ENCODE data around the gene SCO1.
"Not testable (repeated sequence)": the region's sequence is repeated elsewhere in the genome, so short reads cannot be mapped to it uniquely, and the experiment has no call there.

DNA sequence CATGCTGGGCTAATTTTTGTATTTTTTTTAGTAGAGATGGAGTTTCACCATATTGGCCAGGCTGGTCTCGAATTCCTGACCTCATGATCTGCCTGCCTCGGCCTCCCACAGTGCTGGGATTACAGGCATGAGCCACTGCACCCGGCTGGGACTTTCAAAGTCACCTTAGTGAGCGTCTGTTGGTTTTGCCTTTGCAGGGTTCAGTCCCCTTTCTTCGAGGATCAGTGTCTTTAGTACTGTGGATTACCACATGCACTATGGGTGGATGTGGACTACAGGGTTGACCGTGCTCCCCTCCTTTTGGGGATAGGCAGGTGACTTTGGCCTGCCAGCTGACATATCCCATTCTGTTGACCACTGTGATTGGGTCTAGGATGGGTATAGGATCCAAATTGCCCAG is 34.8 kb upstream of the SCO1 start:
- not testable (repeated sequence) for TF ChIP-seq POLR2AphosphoS5 (IDR thresholded peaks at IDR 0.05; ENCODE audit: low read depth, low read length); CTCF (IDR thresholded peaks at IDR 0.05); TCF7L2 (IDR thresholded peaks at IDR 0.05; ENCODE audit: low read depth, low read length); SIN3A (IDR thresholded peaks at IDR 0.05; ENCODE audit: borderline replicate concordance, insufficient read depth, low read depth, low read length)
- TF ChIP-seq, protein P1, sequence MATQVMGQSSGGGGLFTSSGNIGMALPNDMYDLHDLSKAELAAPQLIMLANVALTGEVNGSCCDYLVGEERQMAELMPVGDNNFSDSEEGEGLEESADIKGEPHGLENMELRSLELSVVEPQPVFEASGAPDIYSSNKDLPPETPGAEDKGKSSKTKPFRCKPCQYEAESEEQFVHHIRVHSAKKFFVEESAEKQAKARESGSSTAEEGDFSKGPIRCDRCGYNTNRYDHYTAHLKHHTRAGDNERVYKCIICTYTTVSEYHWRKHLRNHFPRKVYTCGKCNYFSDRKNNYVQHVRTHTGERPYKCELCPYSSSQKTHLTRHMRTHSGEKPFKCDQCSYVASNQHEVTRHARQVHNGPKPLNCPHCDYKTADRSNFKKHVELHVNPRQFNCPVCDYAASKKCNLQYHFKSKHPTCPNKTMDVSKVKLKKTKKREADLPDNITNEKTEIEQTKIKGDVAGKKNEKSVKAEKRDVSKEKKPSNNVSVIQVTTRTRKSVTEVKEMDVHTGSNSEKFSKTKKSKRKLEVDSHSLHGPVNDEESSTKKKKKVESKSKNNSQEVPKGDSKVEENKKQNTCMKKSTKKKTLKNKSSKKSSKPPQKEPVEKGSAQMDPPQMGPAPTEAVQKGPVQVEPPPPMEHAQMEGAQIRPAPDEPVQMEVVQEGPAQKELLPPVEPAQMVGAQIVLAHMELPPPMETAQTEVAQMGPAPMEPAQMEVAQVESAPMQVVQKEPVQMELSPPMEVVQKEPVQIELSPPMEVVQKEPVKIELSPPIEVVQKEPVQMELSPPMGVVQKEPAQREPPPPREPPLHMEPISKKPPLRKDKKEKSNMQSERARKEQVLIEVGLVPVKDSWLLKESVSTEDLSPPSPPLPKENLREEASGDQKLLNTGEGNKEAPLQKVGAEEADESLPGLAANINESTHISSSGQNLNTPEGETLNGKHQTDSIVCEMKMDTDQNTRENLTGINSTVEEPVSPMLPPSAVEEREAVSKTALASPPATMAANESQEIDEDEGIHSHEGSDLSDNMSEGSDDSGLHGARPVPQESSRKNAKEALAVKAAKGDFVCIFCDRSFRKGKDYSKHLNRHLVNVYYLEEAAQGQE (IDR thresholded peaks at IDR 0.05; ENCODE audit: insufficient read depth in 1 of 2, low read depth in 2 of 2, low read length in 1 of 2) = not testable (repeated sequence)

Data from Panc1 (cell line).